ENCODE measurements around the gene ARVCF. TPM values are rescaled to one million over a fixed set of nuclear protein-coding genes. Genes with fewer than 3 reads are reported as not detected.

ARVCF gene
- total RNA-seq, 4 donors from 2014 or later, result 6.5 to 20.0 (median 9.3) TPM

GRCh38 chr22:20009018-20009491 lies 7.6 kb downstream of the ARVCF start:
- DNase-seq (ENCODE audit: low spot score) (no peak), ATAC-seq (ENCODE audit: low FRiP score) (no peak)
- no peak for TF ChIP-seq CTCF (IDR thresholded peaks at IDR 0.05)

DNA sequence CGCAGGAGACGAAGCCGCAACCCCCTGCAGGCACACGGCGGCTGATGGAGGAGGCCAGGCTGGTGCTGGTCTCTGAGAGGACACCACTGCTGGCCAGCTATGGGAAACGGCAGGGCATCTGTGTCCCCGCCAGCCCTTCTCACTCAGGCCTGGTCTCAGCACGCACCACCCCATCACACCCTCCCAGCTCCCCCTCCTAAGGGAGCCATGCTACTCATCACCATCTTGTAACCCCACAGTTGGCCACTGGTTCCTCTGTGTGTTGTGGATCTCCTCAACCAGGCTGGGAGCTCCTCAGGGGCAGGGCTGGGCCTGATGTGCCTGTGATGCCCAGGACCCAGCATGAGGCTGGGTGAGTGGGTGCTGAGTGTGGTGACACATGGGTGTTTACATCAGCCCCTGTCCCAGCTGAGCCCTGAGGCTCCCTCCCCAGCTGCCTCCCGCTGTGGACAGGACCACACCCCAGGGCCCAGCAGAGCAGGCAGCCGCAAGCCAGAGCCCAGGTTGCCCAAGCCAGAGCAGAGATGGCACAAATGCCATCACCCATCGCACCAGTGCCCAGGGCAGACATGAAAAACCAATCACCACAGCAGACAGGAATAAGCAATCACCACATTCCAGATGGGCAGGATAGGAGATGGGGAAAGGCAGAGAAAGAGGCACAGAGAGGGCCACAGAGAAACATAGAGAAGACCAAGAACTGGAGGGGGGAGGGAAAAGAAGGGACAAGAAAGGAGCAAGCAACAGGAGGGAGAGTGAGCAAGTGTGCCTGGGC lies 8.2 kb downstream of the ARVCF start:
- no peak for DNase-seq (ENCODE audit: low spot score)
- no peak for TF ChIP-seq CTCF (IDR thresholded peaks at IDR 0.05)
- ATAC-seq (ENCODE audit: low FRiP score), result no peak

- DNase-seq (ENCODE audit: low spot score) (no peak), ATAC-seq (ENCODE audit: low FRiP score) (no peak)
- no peak for TF ChIP-seq CTCF (IDR thresholded peaks at IDR 0.05)
Measured at GRCh38 chr22:20004464-20004863, 12.2 kb downstream of the ARVCF start.

GRCh38 chr22:20003304-20003703 lies 13.3 kb downstream of the ARVCF start:
- ATAC-seq (ENCODE audit: low FRiP score) (no peak), DNase-seq (ENCODE audit: low spot score) (no peak)
- no peak for TF ChIP-seq CTCF (IDR thresholded peaks at IDR 0.05)

- no peak for TF ChIP-seq CTCF (IDR thresholded peaks at IDR 0.05)
- ATAC-seq (ENCODE audit: low FRiP score) (no peak), DNase-seq (ENCODE audit: low spot score) (no peak)
Measured at GRCh38 chr22:20002636-20003035, 14.0 kb downstream of the ARVCF start.

GRCh38 chr22:20002128-20002527 lies 14.5 kb downstream of the ARVCF start:
- no peak for DNase-seq (ENCODE audit: low spot score)
- ATAC-seq (ENCODE audit: low FRiP score), result no peak
- TF ChIP-seq CTCF (IDR thresholded peaks at IDR 0.05), result no peak

- DNase-seq (ENCODE audit: low spot score), result no peak
Measured at GRCh38 chr22:20001082-20001638, 15.5 kb downstream of the ARVCF start.

More at GRCh38 chr22:20001082-20001638, 15.5 kb downstream of the ARVCF start:
- no peak for TF ChIP-seq CTCF (IDR thresholded peaks at IDR 0.05)
- ATAC-seq (ENCODE audit: low FRiP score), result no peak
